H1 (cell line): ENCODE data around the gene SNX12. TPM values are rescaled to one million over a fixed set of nuclear protein-coding genes. Genes with fewer than 3 reads are reported as not detected.

Experiments used
- CTCF ChIA-PET: fragments of 300-600 bp; sonication (Branson Sonifier 250); formaldehyde crosslinking; loops from one replicate; lab custom pipeline; 2021; ENCODE audit not compliant: partially characterized antibody; lab: Charles Lee
- POLR2A ChIA-PET: fragments of 300-600 bp; sonication (Branson Sonifier 250); formaldehyde crosslinking; loops from one replicate; lab custom pipeline; 2021; ENCODE audit warnings: inconsistent platforms; ENCODE audit not compliant: partially characterized antibody; lab: Charles Lee
- DNase-seq, 2 experiments: peaks; one replicate each; pipeline versions ENCODE4 v3.0.0 to v3.0.0-alpha.2; 2010 to 2022; ENCODE audit warnings: low spot score in 2 of 2, low read depth in 1 of 2, mixed read lengths in 1 of 2
- FAIRE-seq: peaks from 2 replicates; lab custom pipeline; 2011; peaks lifted over from hg19 to GRCh38; lab: Jason Lieb, UNC
- H2AFZ ChIP-seq: 2 replicates; pipeline ENCODE4 v1.8.1; 2012; ENCODE audit warnings: low read length, inconsistent platforms
- H2AK5ac ChIP-seq: 2 replicates; pipeline ENCODE4 v1.6.1; 2013; ENCODE audit warnings: low read depth, low read length
- H2BK120ac ChIP-seq: replicated peaks from 2 replicates; pipeline ENCODE3; 2013; ENCODE audit warnings: low read depth, low read length, inconsistent platforms
- H2BK12ac ChIP-seq: 2 replicates; pipeline ENCODE4 v1.6.1; 2013; ENCODE audit warnings: low read depth, low read length
- H2BK15ac ChIP-seq: 2 replicates; pipeline ENCODE4 v1.6.1; 2013; ENCODE audit warnings: low read length
- H2BK20ac ChIP-seq: 2 replicates; pipeline ENCODE4 v1.6.1; 2013; ENCODE audit warnings: low read length
- H2BK5ac ChIP-seq: 2 replicates; pipeline ENCODE4 v1.6.1; 2013; ENCODE audit warnings: low read depth, low read length
- H3K14ac ChIP-seq: 2 replicates; pipeline ENCODE4 v1.6.1; 2013; ENCODE audit warnings: inconsistent platforms; ENCODE audit not compliant: insufficient read length
- H3K18ac ChIP-seq: 2 replicates; pipeline ENCODE4 v1.6.1; 2013; ENCODE audit warnings: low read length; ENCODE audit errors: extremely low read depth
- H3K23ac ChIP-seq: 2 replicates; pipeline ENCODE4 v1.6.1; 2013; ENCODE audit warnings: inconsistent platforms; ENCODE audit not compliant: insufficient read length
- H3K23me2 ChIP-seq: 2 replicates; pipeline ENCODE4 v1.6.1; 2013; ENCODE audit warnings: low read depth, low read length
- H3K27ac ChIP-seq: 2 replicates; pipeline ENCODE4 v1.6.1; 2011; ENCODE audit warnings: low read depth, low read length, inconsistent platforms
- H3K27me3 ChIP-seq, 4 experiments: replicated peaks in 1 of 4; 1 replicate in 1 of 4; 2 replicates in 3 of 4; pipeline versions ENCODE4 v1.6.1 to v1.8.1; 2011 to 2013; ENCODE audit warnings: low read length in 3 of 4, mild to moderate bottlenecking in 3 of 4, inconsistent platforms in 2 of 4, mixed read lengths in 2 of 4, moderate library complexity in 1 of 4; ENCODE audit not compliant: control insufficient read depth in 3 of 4, insufficient read depth in 3 of 4; ENCODE audit errors: extremely low read depth in 1 of 4
- H3K36me3 ChIP-seq, 4 experiments: 2 replicates each; pipeline versions ENCODE4 v1.6.1 to v1.8.1; 2011 to 2013; ENCODE audit warnings: mild to moderate bottlenecking in 4 of 4, low read length in 3 of 4, moderate library complexity in 2 of 4, control low read depth in 1 of 4, inconsistent platforms in 1 of 4; ENCODE audit not compliant: insufficient read depth in 4 of 4, control insufficient read depth in 2 of 4
- H3K4ac ChIP-seq: replicated peaks from 2 replicates; pipeline ENCODE3; 2013; ENCODE audit warnings: low read length, low read depth, mixed read lengths, inconsistent platforms; ENCODE audit not compliant: insufficient read length
- H3K4me1 ChIP-seq, 4 experiments: replicated peaks in 1 of 4; 1 replicate in 1 of 4; 2 replicates in 3 of 4; pipeline versions ENCODE4 v1.6.1 to v1.8.1; 2011 to 2013; ENCODE audit warnings: low read length in 3 of 4, inconsistent platforms in 2 of 4, mixed read lengths in 1 of 4; ENCODE audit not compliant: insufficient read depth in 4 of 4, control insufficient read depth in 3 of 4
- H3K4me2 ChIP-seq, 2 experiments: 2 replicates each; pipeline versions ENCODE4 v1.6.1 to v1.8.1; 2011 to 2013; ENCODE audit warnings: low read depth in 2 of 2, low read length in 2 of 2, control low read depth in 1 of 2, inconsistent platforms in 1 of 2, mild to moderate bottlenecking in 1 of 2; ENCODE audit not compliant: insufficient read depth in 1 of 2
- H3K4me3 ChIP-seq, 4 experiments: fragments of 200-600, 300-600 bp in 1 of 4; sonication (generic), shearing (Covaris generic), sonication (Bioruptor Twin) in 1 of 4; 2 replicates each; pipeline versions ENCODE4 v1.5.1 to v1.8.1; 2011 to 2016; ENCODE audit warnings: low read length in 4 of 4, low read depth in 3 of 4, control low read depth in 2 of 4, inconsistent platforms in 2 of 4, mild to moderate bottlenecking in 2 of 4, mixed read lengths in 1 of 4, moderate library complexity in 1 of 4; ENCODE audit not compliant: insufficient read depth in 2 of 4; ENCODE audit errors: extremely low read depth in 1 of 4
- H3K56ac ChIP-seq: replicated peaks from 2 replicates; pipeline ENCODE3; 2013; ENCODE audit warnings: low read depth, mild to moderate bottlenecking, mixed read lengths, low read length, inconsistent platforms; ENCODE audit not compliant: insufficient read length
- H3K79me1 ChIP-seq: 2 replicates; pipeline ENCODE4 v1.6.1; 2013; ENCODE audit warnings: low read depth, low read length, control low read depth
- H3K79me2 ChIP-seq, 2 experiments: 2 replicates each; pipeline versions ENCODE4 v1.6.1 to v1.8.1; 2012 to 2013; ENCODE audit warnings: low read length in 2 of 2, mild to moderate bottlenecking in 2 of 2, inconsistent platforms in 1 of 2; ENCODE audit not compliant: insufficient read depth in 2 of 2, control insufficient read depth in 1 of 2
- H3K9ac ChIP-seq, 4 experiments: replicated peaks in 1 of 4; 1 replicate in 1 of 4; 2 replicates in 3 of 4; pipeline versions ENCODE4 v1.6.1 to v1.8.1; 2011 to 2013; ENCODE audit warnings: low read depth in 3 of 4, low read length in 3 of 4, control low read depth in 2 of 4, mild to moderate bottlenecking in 2 of 4, moderate library complexity in 2 of 4, inconsistent platforms in 1 of 4; ENCODE audit errors: extremely low read depth in 1 of 4
- H3K9me3 ChIP-seq, 2 experiments: 2 replicates each; pipeline versions ENCODE4 v1.6.1 to v1.8.1; 2012 to 2013; ENCODE audit warnings: mild to moderate bottlenecking in 2 of 2, moderate library complexity in 2 of 2, control low read depth in 1 of 2, inconsistent platforms in 1 of 2, low read depth in 1 of 2, low read length in 1 of 2, mixed read lengths in 1 of 2; ENCODE audit not compliant: insufficient read depth in 2 of 2
- H4K20me1 ChIP-seq, 2 experiments: replicated peaks in 1 of 2; 2 replicates each; pipeline versions ENCODE3 to v1.8.1; 2011 to 2013; ENCODE audit warnings: inconsistent platforms in 2 of 2, low read length in 2 of 2, mild to moderate bottlenecking in 1 of 2; ENCODE audit not compliant: insufficient read depth in 2 of 2, control insufficient read depth in 1 of 2
- H4K5ac ChIP-seq: 2 replicates; pipeline ENCODE4 v1.6.1; 2013; ENCODE audit warnings: low read length, low read depth, mixed read lengths, inconsistent platforms; ENCODE audit not compliant: insufficient read length
- H4K8ac ChIP-seq: 2 replicates; pipeline ENCODE4 v1.8.0; 2013; ENCODE audit warnings: mild to moderate bottlenecking, moderate library complexity, low read length, inconsistent platforms; ENCODE audit not compliant: insufficient read depth; ENCODE audit errors: extremely low read depth
- H4K91ac ChIP-seq: replicated peaks from 2 replicates; pipeline ENCODE3; 2013; ENCODE audit warnings: low read length, mixed read lengths, inconsistent platforms; ENCODE audit not compliant: insufficient read length
- ASH2L ChIP-seq: fragments of 200-600, 300-600 bp; sonication (generic); IDR thresholded peaks from one replicate; pipeline ENCODE4 v1.7.1; 2017; ENCODE audit warnings: low read length
- BRCA1 ChIP-seq: IDR thresholded peaks from 2 replicates; pipeline ENCODE4 v1.6.1; 2012; ENCODE audit warnings: low read depth, low read length, improper control_type of control experiment
- EGR1 ChIP-seq: IDR thresholded peaks from 2 replicates; pipeline ENCODE4 v1.6.1; 2011; ENCODE audit warnings: low read depth, low read length, borderline replicate concordance
- HDAC2 ChIP-seq, 2 experiments: fragments of 300-600 bp in 1 of 2; sonication (generic) in 1 of 2; IDR thresholded peaks; 2 replicates each; pipeline ENCODE4 v1.6.1; 2011 to 2012; ENCODE audit warnings: low read depth in 2 of 2, low read length in 2 of 2, mild to moderate bottlenecking in 2 of 2, moderate library complexity in 2 of 2, borderline replicate concordance in 1 of 2, inconsistent platforms in 1 of 2
- HDAC6 ChIP-seq: IDR thresholded peaks from one replicate; pipeline ENCODE4 v1.7.1; 2012; ENCODE audit warnings: low read depth, mild to moderate bottlenecking, inconsistent platforms, low read length, moderate library complexity
- POU5F1 ChIP-seq: IDR thresholded peaks from 2 replicates; pipeline ENCODE4 v1.6.1; 2011; ENCODE audit warnings: low read depth, mild to moderate bottlenecking, low read length, moderate library complexity
- RAD21 ChIP-seq, 2 experiments: IDR thresholded peaks in 1 of 2; conservative IDR thresholded peaks in 1 of 2; 2 replicates each; pipeline ENCODE4 v1.6.1; 2011; ENCODE audit warnings: low read depth in 2 of 2, low read length in 2 of 2, improper control_type of control experiment in 1 of 2, inconsistent platforms in 1 of 2, mild to moderate bottlenecking in 1 of 2, moderate library complexity in 1 of 2
- SIRT6 ChIP-seq: IDR thresholded peaks from one replicate; pipeline ENCODE4 v1.7.1; 2012; ENCODE audit warnings: low read length, inconsistent platforms
- SP1 ChIP-seq: IDR thresholded peaks from 2 replicates; pipeline ENCODE4 v1.6.1; 2011; ENCODE audit warnings: low read depth, low read length
- SUZ12 ChIP-seq: fragments of 200-600 bp; sonication (generic); IDR thresholded peaks from 2 replicates; pipeline ENCODE4 v1.6.1; 2012; ENCODE audit warnings: mild to moderate bottlenecking, inconsistent platforms, low read length, moderate library complexity, mixed read lengths
- TAF7 ChIP-seq: optimal IDR thresholded peaks from 2 replicates; pipeline ENCODE3; 2011; ENCODE audit warnings: low read depth, mild to moderate bottlenecking, inconsistent platforms, low read length, moderate library complexity, borderline replicate concordance
- TBP ChIP-seq: IDR thresholded peaks from 2 replicates; pipeline ENCODE4 v1.6.1; 2011; ENCODE audit warnings: low read depth, low read length, improper control_type of control experiment
- polyA plus RNA-seq, 7 experiments: library from polyadenylated mRNA; depleted of rRNA in 3 of 7; stranded (reverse) in 5 of 7; unstranded in 2 of 7; fragments of >200 nt in 5 of 7; fragments of 200-250 nt in 2 of 7; gene quantifications; 1 replicate in 5 of 7; 2 replicates in 1 of 7; 4 replicates in 1 of 7; pipeline versions ENCODE4 v1.2.1 to v1.2.3, GENCODE V29; 2011 to 2013; ENCODE audit warnings: missing spikeins in 2 of 7, mixed read lengths in 2 of 7
- total RNA-seq: library from RNA; stranded (reverse); fragmentation: NEBNext Ultra II Directional; extraction: Animal tissue kit (Norgen Biotek cat#: 25700); gene quantifications from 2 replicates; pipeline ENCODE4 v1.2.1, GENCODE V29; 2021
- TF ChIP-seq, protein P1 (sequence below): IDR thresholded peaks from 2 replicates; pipeline ENCODE4 v1.6.1; 2012; ENCODE audit warnings: inconsistent platforms
- TF ChIP-seq, protein P2 (sequence below): IDR thresholded peaks from 2 replicates; pipeline ENCODE4 v1.6.1; 2012; ENCODE audit warnings: low read length, inconsistent platforms

Gene SNX12
- total and polyA plus RNA-seq, 2 of the 8 experiments (the other 6 are each of a cell fraction or from before 2014, with no cell fraction given), result 72.1 to 74.2 TPM

DNA sequence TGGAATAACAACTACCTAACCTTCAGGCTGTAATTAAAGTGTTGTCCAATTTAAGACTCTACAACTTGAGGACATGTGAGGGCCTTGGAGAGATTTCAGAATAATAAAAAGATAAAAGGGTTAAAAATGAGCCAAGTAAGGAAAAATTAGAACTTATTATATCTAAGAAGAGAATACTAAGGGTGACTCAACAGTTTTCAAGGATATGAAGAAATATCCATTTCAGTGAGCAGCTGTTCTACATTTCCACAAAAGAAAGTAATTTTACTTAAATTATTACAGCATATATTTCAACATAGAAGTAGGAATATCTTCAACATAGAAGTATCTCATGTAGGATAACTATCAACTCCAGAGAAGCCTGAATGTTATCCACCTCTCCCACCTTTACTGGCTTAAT is 11.3 kb downstream of the SNX12 start:
- no peaks in the 10 kb centered on the region for H4K20me1 ChIP-seq
- ChIA-PET POLR2A (no interaction called here), CTCF (no interaction called here)
- no peak overlapping the region for H3K56ac ChIP-seq
- H3K27me3 ChIP-seq, result no peaks in the 10 kb centered on the region
- H2BK120ac ChIP-seq, result no peak overlapping the region
- H3K4ac ChIP-seq, result no peak overlapping the region
- H3K4me2 ChIP-seq, result no peak overlapping the region
- H3K4me3 ChIP-seq, result no peak overlapping the region
- FAIRE-seq (no peak), DNase-seq (no peak)
- peaks cover 6% of the 10 kb centered on the region; the same call in 1 of the 2 replicates for H3K23me2 ChIP-seq
- no peaks in the 10 kb centered on the region for H3K9me3 ChIP-seq
- H4K5ac ChIP-seq, result no peak overlapping the region
- no peak overlapping the region for H3K27ac ChIP-seq
- no peak overlapping the region for H3K9ac ChIP-seq
- H3K14ac ChIP-seq, result no peak overlapping the region
- no peak overlapping the region for H4K91ac ChIP-seq
- H2BK20ac ChIP-seq, result no peak overlapping the region
- no peak overlapping the region for H2BK12ac ChIP-seq
- H3K18ac ChIP-seq, result no peak overlapping the region
- no peak overlapping the region for H3K23ac ChIP-seq
- no peak overlapping the region for H2AK5ac ChIP-seq
- H3K79me1 ChIP-seq, result no peaks in the 10 kb centered on the region
- H3K4me1 ChIP-seq, result peaks cover 0 to 3% (median 0%) of the 10 kb centered on the region in 4 experiments; a peak in 1 of 7 replicates
- no peak overlapping the region for H2AFZ ChIP-seq
- H2BK15ac ChIP-seq, result no peak overlapping the region
- H2BK5ac ChIP-seq, result no peak overlapping the region
- H3K36me3 ChIP-seq, result peaks cover 0 to 20% (median 6%) of the 10 kb centered on the region in 4 experiments; a peak in 5 of 8 replicates
- H3K79me2 ChIP-seq, result no peaks in the 10 kb centered on the region
- H4K8ac ChIP-seq, result no peak overlapping the region
- no peak for TF ChIP-seq SP1
- TF ChIP-seq ASH2L, result no peak
- no peak for TF ChIP-seq BRCA1
- TF ChIP-seq EGR1, result no peak
- no peak for TF ChIP-seq SIRT6
- TF ChIP-seq, protein P1, sequence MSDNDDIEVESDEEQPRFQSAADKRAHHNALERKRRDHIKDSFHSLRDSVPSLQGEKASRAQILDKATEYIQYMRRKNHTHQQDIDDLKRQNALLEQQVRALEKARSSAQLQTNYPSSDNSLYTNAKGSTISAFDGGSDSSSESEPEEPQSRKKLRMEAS, result no peak
- TF ChIP-seq TBP, result no peak
- no peak for TF ChIP-seq HDAC2 (IDR thresholded peaks at IDR 0.05; ENCODE audit: borderline replicate concordance in 1 of 2, low read depth in 2 of 2, low read length in 2 of 2)
- no peak for TF ChIP-seq RAD21 (IDR thresholded peaks at IDR 0.05 in 1 of 2, conservative IDR thresholded peaks at IDR 0.05 in 1 of 2; ENCODE audit: low read depth in 2 of 2, low read length in 2 of 2)
- no peak for TF ChIP-seq POU5F1
- TF ChIP-seq HDAC6, result no peak
- TF ChIP-seq, protein P2, sequence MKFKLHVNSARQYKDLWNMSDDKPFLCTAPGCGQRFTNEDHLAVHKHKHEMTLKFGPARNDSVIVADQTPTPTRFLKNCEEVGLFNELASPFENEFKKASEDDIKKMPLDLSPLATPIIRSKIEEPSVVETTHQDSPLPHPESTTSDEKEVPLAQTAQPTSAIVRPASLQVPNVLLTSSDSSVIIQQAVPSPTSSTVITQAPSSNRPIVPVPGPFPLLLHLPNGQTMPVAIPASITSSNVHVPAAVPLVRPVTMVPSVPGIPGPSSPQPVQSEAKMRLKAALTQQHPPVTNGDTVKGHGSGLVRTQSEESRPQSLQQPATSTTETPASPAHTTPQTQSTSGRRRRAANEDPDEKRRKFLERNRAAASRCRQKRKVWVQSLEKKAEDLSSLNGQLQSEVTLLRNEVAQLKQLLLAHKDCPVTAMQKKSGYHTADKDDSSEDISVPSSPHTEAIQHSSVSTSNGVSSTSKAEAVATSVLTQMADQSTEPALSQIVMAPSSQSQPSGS, result no peak
- TF ChIP-seq SUZ12, result no peak
- TF ChIP-seq TAF7, result no peak
